Measurements from ENCODE around the gene OR52N5. TPM values are rescaled to one million over a fixed set of nuclear protein-coding genes. Genes with fewer than 3 reads are reported as not detected.
A peak's percentile ranks its signal among the peaks of the same experiment; 100 is the strongest.

The OR52N5 gene
- total and polyA plus RNA-seq, 9 of the 15 experiments (the other 6 are each of a cell fraction or from before 2014, with no cell fraction given) = not detected

GRCh38 chr11:5809905-5810795 lies 27.0 kb upstream of the OR52N5 start (continued):
- TF ChIP-seq PHF21A (IDR thresholded peaks at IDR 0.05; ENCODE audit: borderline replicate concordance, low read depth) (no peak), MAFK (IDR thresholded peaks at IDR 0.05; ENCODE audit: low read length) (no peak), POLR3A (IDR thresholded peaks at IDR 0.05; ENCODE audit: borderline replicate concordance, extremely low read depth, insufficient read depth, insufficient read length) (no peak), RB1 (IDR thresholded peaks at IDR 0.05; ENCODE audit: low read depth) (no peak), ATF1 (CRISPR knock-in tag; IDR thresholded peaks at IDR 0.05) (no peak), ATF1 (tag; IDR thresholded peaks at IDR 0.05) (no peak), CCAR2 (IDR thresholded peaks at IDR 0.05; ENCODE audit: low read depth, low read length) (no peak), IRF1 (CRISPR knock-in tag; IDR thresholded peaks at IDR 0.05; ENCODE audit: borderline replicate concordance) (no peak), ZFPM2 (CRISPR knock-in tag; IDR thresholded peaks at IDR 0.05) (no peak), PTTG1 (tag; IDR thresholded peaks at IDR 0.05; ENCODE audit: low read depth) (no peak), FOXK1 (CRISPR knock-in tag; IDR thresholded peaks at IDR 0.05; ENCODE audit: borderline replicate concordance) (no peak), HBP1 (CRISPR knock-in tag; IDR thresholded peaks at IDR 0.05) (no peak), EWSR1 (IDR thresholded peaks at IDR 0.05; ENCODE audit: borderline replicate concordance, low read depth, partially characterized antibody) (no peak), ZNF253 (CRISPR knock-in tag; conservative IDR thresholded peaks at IDR 0.05) (no peak), SMARCE1 (IDR thresholded peaks at IDR 0.05) (peak; percentile 89), SRSF9 (IDR thresholded peaks at IDR 0.05; ENCODE audit: borderline replicate concordance, low read depth, low read length) (no peak), ZNF407 (IDR thresholded peaks at IDR 0.05; ENCODE audit: low read depth) (no peak), ZFP36 (IDR thresholded peaks at IDR 0.05; ENCODE audit: low read depth, low read length, partially characterized antibody) (no peak), ZNF282 (CRISPR knock-in tag; IDR thresholded peaks at IDR 0.05) (no peak)

Measured in K562 (cell line).